ENCODE measurements around the gene NEK5.
A peak's percentile ranks its signal among the peaks of the same experiment; 100 is the strongest.
"Not testable (repeated sequence)": the region's sequence is repeated elsewhere in the genome, so short reads cannot be mapped to it uniquely, and the experiment has no call there.

Gene NEK5

GRCh38 chr13:52067237-52067636 is 61.6 kb downstream of the NEK5 start:
- DNase-seq: no peak

DNA sequence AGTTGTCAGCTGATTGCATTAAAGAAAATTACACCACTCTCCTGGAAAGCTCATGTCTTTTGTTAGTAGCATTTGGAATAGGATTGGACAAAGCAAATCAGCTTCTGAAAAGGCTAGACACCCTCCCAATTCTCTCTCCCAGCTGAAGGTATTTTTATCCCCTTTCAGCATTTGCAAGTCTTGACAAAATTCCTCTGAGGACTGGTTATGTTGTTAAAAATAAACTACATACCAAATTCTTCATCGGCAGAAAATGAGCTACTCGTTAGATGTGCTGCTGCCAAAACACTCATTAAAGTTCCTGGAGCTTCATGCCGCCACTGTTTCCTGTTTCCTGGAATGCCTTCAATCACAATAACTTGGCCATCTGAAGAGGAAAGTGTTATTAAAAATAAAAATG is 67.3 kb downstream of the NEK5 start:
- DNase-seq: no peak

DNA sequence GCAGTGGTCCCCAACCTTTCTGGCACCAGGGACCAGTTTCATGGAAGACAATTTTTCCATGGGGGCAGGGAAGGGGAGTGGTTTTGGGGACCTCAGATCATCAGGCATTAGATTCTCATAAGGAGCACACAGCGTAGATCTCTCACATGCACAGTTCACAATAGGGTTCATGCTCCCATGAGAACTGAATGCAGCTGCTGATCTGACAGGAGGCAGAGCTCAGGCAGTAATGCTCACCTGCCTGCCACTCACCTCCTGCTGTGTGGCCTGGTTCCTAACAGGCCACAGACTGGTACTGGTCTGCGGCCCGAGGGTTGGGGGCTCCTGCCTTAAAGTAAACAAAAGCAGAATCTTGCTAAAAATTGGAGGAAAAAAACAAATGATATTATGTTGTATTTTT is 67.8 kb downstream of the NEK5 start:
- not testable (repeated sequence) for DNase-seq

GRCh38 chr13:52053460-52053859 is 75.4 kb downstream of the NEK5 start:
- no peak for DNase-seq

DNA sequence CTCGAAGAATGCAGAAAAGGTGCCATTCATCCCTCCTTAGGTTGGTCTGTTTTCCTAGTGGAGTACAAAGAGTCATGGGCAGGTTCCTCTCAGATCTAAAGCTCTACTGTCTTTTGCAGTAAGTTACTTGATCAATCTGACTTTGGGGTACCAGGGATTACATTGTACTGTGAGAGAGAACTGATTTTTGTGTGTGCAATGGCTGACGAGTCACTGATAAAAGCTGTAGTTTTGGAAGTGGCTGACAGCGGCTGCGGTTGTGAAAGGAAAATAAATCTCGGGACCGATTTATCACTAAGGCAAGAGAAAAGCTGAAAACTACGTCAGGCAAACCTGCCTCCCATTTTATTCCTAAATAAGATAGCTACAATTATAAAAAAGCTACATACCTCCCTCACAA is 77.5 kb downstream of the NEK5 start:
- DNase-seq: no peak

DNA sequence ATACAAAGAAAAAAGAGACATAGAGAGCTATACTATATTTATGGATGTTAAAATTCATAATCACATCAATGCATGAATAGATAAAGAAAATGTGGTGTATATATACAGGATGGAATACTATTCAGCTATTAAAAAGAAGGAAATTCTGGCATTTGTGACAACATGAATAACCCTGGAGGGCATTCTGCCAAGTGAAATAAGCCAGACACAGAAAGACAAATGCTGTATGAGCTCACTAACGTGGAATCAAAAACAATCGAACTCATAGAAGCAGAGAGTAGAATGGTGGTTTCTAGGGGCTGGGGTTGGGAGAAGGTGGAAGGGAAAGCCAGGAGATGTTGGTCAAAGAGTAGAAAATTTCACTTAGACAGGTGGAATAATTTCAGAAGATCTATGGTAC is 80.4 kb downstream of the NEK5 start:
- no peak for DNase-seq

DNA sequence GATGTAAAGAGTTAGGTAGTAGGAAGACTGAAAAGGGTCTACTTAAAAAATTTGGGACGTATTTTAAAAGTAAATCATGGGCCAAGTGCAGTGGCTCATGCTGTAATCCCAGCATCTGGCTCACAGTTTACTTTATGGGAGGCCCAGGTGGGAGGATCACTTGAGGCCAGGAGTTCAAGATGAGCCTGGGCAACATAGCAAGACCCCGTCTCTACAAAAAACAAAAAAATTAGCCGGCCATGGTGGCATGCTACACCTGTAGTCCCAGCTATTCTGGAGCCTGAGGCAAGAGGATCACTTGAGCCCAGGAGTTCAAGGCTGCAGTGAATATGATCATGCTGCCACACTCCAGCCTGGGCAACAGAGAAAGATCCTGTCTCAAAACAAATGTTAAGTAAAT is 81.4 kb downstream of the NEK5 start:
- no peak for DNase-seq

GRCh38 chr13:52043675-52044074 is 85.2 kb downstream of the NEK5 start:
- no peak for DNase-seq

DNA sequence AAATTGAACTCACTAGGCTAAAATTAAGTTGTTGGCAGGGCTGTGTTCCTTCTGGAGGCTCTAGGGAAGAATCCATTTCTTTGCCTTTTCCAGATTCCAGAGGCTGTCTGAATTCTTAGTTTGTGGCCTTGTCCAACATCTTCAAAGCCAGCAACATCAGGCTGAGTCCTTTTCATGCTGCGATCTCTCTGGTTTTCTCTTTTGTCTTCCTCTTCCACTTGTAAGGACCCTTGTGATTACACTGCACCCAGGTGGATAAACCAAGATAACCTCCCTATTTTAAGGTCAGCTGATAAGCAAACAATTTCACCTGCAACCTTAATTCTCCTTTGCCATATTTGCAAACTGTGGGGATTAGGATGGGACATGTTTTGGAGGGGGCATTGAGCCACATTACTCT is 92.8 kb downstream of the NEK5 start:
- no peak for DNase-seq

GRCh38 chr13:52034616-52035226 is 94.2 kb downstream of the NEK5 start:
- DNase-seq: no peak

DNA sequence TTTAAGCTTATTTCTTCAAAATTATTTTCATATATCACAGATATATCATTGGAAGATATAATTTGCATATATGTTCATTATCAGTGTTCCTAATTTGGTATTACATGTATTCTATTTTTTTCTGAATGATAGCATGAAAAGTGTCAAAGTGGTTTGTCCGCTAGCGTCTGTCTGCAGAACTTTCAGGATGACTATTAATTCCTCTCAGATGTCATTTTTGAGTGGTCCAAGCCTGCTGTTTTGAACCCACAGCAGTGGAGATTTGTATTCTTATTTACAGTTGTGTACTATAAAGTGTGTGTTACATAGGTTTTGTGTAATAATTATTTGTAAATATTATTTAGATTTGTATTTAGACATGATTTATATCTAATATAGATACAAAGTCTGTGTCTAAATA is 95.8 kb downstream of the NEK5 start:
- no peak for DNase-seq

- not testable (repeated sequence) for DNase-seq
Measured at GRCh38 chr13:52030401-52030800, 98.5 kb downstream of the NEK5 start.

- no peak for DNase-seq
Measured at GRCh38 chr13:52029569-52029968, 99.3 kb downstream of the NEK5 start.

DNA sequence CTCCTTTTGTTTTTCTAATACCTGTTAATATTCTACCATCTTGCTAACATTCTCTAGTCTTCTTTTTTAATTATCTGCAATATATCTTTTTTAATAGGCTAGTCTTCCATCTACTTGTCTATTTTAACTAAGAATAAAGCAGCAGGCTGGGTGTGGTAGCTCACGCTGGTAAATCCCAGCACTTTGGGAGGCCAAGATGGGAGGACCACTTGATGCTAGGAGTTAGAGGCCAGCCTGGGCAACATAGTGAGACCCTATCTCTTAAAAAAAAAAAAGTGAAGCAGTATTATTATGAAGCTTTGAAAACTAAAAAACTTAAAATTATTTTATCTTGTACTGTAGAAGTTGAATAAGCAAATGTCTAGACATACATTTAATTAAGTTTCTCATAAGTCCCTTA is 101.0 kb downstream of the NEK5 start:
- no peak for DNase-seq

- DNase-seq: no peak
Measured at GRCh38 chr13:52026246-52026626, 102.6 kb downstream of the NEK5 start.

GRCh38 chr13:52025475-52026245 is 103.2 kb downstream of the NEK5 start:
- no peak for DNase-seq

- DNase-seq: no peak
Measured at GRCh38 chr13:52024481-52024880, 104.4 kb downstream of the NEK5 start, which contains the start of gene UTP14C. TSS of gene UTP14C (plus strand) at chr13:52024691. CDS start at chr13:52028805, 4,114 bp downstream.

DNA sequence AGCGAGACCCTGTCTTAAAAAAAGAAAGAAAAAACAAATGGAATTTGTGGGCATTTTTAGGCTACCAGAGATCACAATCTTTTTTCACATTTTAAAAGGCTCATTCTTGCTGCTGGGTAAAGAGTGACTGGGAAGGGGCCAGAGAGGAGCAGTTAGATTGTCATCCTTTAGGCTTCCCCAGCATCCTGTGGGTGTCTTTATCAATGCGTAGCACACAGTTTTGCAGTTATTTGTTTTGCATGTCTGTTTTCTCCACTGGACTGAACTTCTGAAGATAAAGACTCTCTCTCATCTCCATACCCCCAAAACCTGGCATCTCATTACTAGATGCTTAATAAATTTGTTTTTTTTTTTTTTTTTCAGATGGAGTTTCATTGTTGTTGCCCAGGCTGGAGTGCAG is 106.5 kb downstream of the NEK5 start:
- no peak for DNase-seq

- DNase-seq: no peak
Measured at GRCh38 chr13:52020191-52020590, 108.7 kb downstream of the NEK5 start.

- no peak for DNase-seq
Measured at GRCh38 chr13:52016296-52016695, 112.6 kb downstream of the NEK5 start.

GRCh38 chr13:52012512-52012836 is 116.4 kb downstream of the NEK5 start:
- no peak for DNase-seq

DNA sequence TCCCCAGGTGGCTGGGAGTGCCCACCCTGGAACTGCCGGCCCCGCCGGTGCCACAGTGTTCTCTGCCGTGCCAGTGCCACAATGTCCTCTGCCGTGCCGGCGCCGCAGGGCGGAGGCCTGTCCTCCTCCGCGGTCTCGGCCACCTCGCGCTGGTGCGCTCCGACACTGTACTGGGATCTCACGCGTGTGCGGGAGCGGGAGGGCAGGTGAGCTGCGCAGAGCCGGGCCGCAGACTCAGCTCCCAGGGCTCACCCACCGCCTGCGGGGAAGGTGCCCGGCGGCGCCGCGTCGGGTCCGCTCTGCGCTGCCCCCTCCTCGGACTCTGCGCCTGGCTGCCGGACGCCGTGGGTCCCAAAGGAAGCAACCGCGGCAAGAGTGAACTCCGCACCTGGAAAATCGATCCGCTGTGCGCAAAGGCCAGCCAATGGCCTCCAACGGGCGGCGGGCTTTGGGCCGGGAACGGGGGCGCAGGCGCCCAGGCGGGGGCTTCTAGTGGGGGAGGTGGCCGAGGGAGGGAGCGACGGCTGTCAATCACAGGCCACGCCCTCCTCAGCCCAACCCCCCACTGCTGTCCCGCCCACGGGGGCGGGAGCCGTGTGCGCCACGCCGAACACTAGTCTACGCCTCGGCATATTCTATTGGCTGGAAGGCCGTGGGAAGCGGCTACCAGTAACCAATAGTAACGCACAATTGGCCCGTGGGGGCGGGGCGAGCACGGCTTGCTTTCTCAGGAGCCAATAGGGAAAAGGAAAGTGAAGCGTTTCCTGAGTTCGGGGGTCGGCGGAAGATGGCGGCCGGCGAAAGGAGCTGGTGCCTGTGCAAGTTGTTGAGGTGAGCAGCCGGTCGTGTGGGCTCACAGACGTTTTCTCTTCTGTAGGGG is 117.0 kb downstream of the NEK5 start, which contains the start of gene ALG11:
TSS of gene ALG11 (plus strand) at position 767 of the 880 bp plus-strand sequence. CDS start at position 788, 21 bp downstream.
- peak; percentile 92 for DNase-seq

DNA sequence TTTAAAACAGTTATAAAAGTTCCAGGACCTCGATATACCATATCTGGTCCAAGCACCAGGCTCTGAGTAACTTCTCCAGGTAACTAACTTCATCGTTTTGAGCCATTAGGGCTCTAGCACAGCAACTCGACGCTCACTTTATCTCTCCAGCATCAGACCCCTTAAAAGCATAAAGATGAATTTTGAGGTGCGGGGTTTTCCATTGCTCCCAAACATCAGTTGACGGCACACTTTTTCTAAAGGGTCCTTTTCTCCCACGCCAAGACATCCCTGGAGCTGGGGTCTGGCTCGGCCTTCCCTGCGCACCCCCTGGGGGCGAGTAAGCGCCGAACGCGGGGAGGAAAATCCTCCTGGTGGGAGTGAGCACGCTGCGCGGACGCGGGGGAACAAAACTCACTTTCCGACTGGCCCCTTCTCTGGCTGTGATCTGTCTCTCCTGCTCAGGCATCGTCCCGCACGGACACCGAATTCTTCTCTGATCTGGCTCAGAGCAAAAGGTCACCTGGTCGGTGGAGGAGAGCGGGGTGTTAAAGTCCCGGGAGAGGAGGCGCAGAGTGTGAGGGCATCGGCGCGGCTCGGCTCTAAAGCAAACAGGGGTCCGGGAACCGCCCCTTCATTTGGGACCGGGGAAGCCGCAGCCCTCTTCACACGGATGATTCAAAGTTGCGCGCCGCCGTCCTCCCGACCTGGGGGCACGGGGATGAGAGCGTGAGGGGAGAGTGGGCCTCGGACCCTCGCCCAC is 117.8 kb downstream of the NEK5 start, which contains the start of gene ATP7B:
TSS of gene ATP7B (minus strand) at position 561 of the 742 bp plus-strand sequence. CDS start at position 448, 113 bp downstream.
- DNase-seq: peak; percentile 15

Data from NCI-H2227 treated with DMSO at 0.1 percent for 48 hours (cell line).